ENCODE results near the gene TFF3.

TFF3 gene

GRCh38 chr21:42282021-42282420, 33.2 kb downstream of the TFF3 start:
- Histone ChIP-seq H3K27ac (no peak overlapping the region), H3K79me2 (no peaks in the 10 kb centered on the region), H3K9ac (no peak overlapping the region), H3K9me3 (ENCODE audit: control insufficient read depth, low read length) (no peaks in the 10 kb centered on the region), H3K4me1 (no peaks in the 10 kb centered on the region), H3K4me2 (ENCODE audit: low read length) (no peak overlapping the region), H3K4me3 (ENCODE audit: low read depth, low read length) (no peak overlapping the region), H3K27me3 (ENCODE audit: control insufficient read depth, insufficient read depth, low read length) (no peaks in the 10 kb centered on the region), H2AFZ (no peak overlapping the region), H3K36me3 (ENCODE audit: control insufficient read depth, insufficient read depth, low read length) (no peaks in the 10 kb centered on the region)
- no peak for TF ChIP-seq CTCF (IDR thresholded peaks at IDR 0.05)

- no peaks in the 10 kb centered on the region for H3K36me3 ChIP-seq (ENCODE audit: control insufficient read depth, insufficient read depth, low read length)
Observed at GRCh38 chr21:42281181-42281680, 34.0 kb downstream of the TFF3 start.

DNA sequence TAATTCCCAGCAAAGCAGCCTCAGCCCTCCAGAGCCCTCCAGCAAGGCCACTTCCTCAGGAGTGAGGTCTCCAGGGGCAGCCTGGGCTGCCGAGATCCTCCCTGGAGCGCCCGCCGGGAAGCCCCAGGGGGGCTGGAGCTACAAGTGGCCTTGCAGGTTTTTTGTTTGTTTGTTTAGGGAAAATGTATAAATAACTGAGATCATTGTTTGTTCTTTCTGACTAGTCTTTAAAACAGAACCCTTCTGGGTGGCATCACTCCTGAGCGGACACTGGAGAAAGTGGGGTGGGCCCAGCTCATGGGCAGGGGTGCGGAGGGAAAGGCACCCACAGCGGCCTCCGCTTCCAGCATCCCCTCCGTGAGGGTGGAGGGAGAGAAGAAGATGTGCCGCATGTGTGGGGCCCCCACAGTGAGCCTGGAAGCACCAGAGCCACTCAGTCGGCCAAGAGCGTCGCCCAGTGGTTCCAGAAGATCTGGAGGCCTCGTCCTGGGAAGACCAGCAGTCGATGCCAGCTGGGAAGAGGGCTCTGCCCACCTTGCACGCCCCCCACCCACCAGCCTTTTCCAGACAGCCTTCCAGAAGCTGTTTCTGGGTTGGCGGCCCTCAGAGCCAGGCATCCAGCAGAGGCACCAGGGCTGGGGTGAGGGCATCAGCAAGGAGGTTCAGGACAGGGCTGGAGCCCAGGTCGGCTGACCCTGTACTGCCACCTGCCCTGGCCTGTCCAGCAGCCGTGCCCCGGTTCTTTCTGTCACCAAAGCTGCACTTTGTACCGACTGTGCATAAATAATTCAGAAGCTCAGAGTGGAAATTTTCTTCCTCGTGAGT, 34.6 kb downstream of the TFF3 start:
- no peak for TF ChIP-seq CTCF (IDR thresholded peaks at IDR 0.05)
- Histone ChIP-seq H3K79me2 (no peaks in the 10 kb centered on the region), H3K27me3 (ENCODE audit: control insufficient read depth, insufficient read depth, low read length) (no peaks in the 10 kb centered on the region), H3K9ac (no peak overlapping the region), H3K9me3 (ENCODE audit: control insufficient read depth, low read length) (no peaks in the 10 kb centered on the region), H2AFZ (no peak overlapping the region), H3K36me3 (ENCODE audit: control insufficient read depth, insufficient read depth, low read length) (no peaks in the 10 kb centered on the region), H3K4me1 (no peaks in the 10 kb centered on the region), H3K4me2 (ENCODE audit: low read length) (no peak overlapping the region), H3K4me3 (ENCODE audit: low read depth, low read length) (no peak overlapping the region), H3K27ac (no peak overlapping the region)

More at GRCh38 chr21:42281181-42281680, 34.0 kb downstream of the TFF3 start:
- TF ChIP-seq CTCF (IDR thresholded peaks at IDR 0.05), result no peak
- no peaks in the 10 kb centered on the region for H3K79me2 ChIP-seq
- H3K9ac ChIP-seq, result no peak overlapping the region
- H3K4me3 ChIP-seq (ENCODE audit: low read depth, low read length), result no peak overlapping the region
- no peak overlapping the region for H3K27ac ChIP-seq
- no peaks in the 10 kb centered on the region for H3K27me3 ChIP-seq (ENCODE audit: control insufficient read depth, insufficient read depth, low read length)
- no peak overlapping the region for H3K4me2 ChIP-seq (ENCODE audit: low read length)
- no peaks in the 10 kb centered on the region for H3K4me1 ChIP-seq
- no peaks in the 10 kb centered on the region for H3K9me3 ChIP-seq (ENCODE audit: control insufficient read depth, low read length)
- no peak overlapping the region for H2AFZ ChIP-seq

DNA sequence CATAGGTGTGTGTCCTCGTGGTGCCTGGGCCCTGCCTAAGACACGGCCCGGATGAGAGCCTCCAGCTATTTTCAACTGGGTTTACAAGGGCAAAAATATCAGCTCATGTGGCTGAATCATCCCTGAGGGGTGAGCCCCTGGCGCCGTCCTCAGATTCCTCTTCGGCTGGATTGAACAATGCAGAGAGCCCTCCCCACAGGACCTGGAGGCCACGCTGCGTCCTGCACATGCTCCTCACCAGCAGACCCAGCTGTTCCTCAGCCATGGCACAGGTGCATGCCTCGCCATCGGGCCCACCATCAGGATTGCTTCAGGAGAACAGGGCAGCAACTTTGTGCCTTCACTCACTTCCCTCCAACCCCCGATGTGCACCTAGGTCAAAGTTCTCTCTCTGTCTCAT, 35.3 kb downstream of the TFF3 start:
- no peak overlapping the region for H3K27ac ChIP-seq
- TF ChIP-seq CTCF (IDR thresholded peaks at IDR 0.05), result no peak
- H3K36me3 ChIP-seq (ENCODE audit: control insufficient read depth, insufficient read depth, low read length), result no peaks in the 10 kb centered on the region
- no peaks in the 10 kb centered on the region for H3K9me3 ChIP-seq (ENCODE audit: control insufficient read depth, low read length)
- no peaks in the 10 kb centered on the region for H3K4me1 ChIP-seq
- no peak overlapping the region for H3K9ac ChIP-seq
- no peaks in the 10 kb centered on the region for H3K79me2 ChIP-seq
- H3K4me3 ChIP-seq (ENCODE audit: low read depth, low read length), result no peak overlapping the region
- H2AFZ ChIP-seq, result no peak overlapping the region
- H3K4me2 ChIP-seq (ENCODE audit: low read length), result no peak overlapping the region
- no peaks in the 10 kb centered on the region for H3K27me3 ChIP-seq (ENCODE audit: control insufficient read depth, insufficient read depth, low read length)
